Karpas-422 (cell line): ENCODE data around the gene NHS. TPM values are rescaled to one million over a fixed set of nuclear protein-coding genes. Genes with fewer than 3 reads are reported as not detected.

Experiments
- DNase-seq: peaks from one replicate; pipeline ENCODE4 v3.0.0-alpha.2; 2015
- H2AFZ ChIP-seq: fragments of 200-600 bp; sonication (generic); 2 replicates; pipeline ENCODE4 v1.6.1; 2014; ENCODE audit warnings: antibody characterized with exemption, low read length, mixed read lengths
- H3K27ac ChIP-seq: fragments of 200-600 bp; sonication (generic); 2 replicates; pipeline ENCODE4 v1.5.1; 2014; ENCODE audit warnings: mild to moderate bottlenecking, low read length, moderate library complexity
- H3K27me3 ChIP-seq: fragments of 200-600 bp; sonication (generic); 2 replicates; pipeline ENCODE4 v1.6.1; 2014; ENCODE audit warnings: low read length, mixed read lengths
- H3K36me3 ChIP-seq: fragments of 200-600 bp; sonication (generic); 2 replicates; pipeline ENCODE4 v1.6.1; 2014; ENCODE audit warnings: low read length, mixed read lengths; ENCODE audit not compliant: insufficient read depth
- H3K4me1 ChIP-seq: fragments of 200-600 bp; sonication (generic); 2 replicates; pipeline ENCODE4 v1.6.1; 2014; ENCODE audit warnings: mild to moderate bottlenecking, low read length, mixed read lengths
- H3K4me2 ChIP-seq: fragments of 200-600 bp; sonication (generic); 2 replicates; pipeline ENCODE4 v1.6.1; 2014; ENCODE audit warnings: low read length, low read depth, mild to moderate bottlenecking; ENCODE audit not compliant: poor library complexity, severe bottlenecking
- H3K4me3 ChIP-seq: fragments of 200-600 bp; sonication (generic); 2 replicates; pipeline ENCODE4 v1.5.1; 2014; ENCODE audit warnings: mild to moderate bottlenecking, antibody characterized with exemption, low read length, mixed read lengths
- H3K79me2 ChIP-seq: fragments of 200-600 bp; sonication (generic); 2 replicates; pipeline ENCODE4 v1.6.1; 2014; ENCODE audit warnings: mild to moderate bottlenecking, low read length, mixed read lengths
- H3K9ac ChIP-seq: fragments of 200-600 bp; sonication (generic); 2 replicates; pipeline ENCODE4 v1.6.0; 2014; ENCODE audit warnings: low read length
- H3K9me2 ChIP-seq: fragments of 200-600 bp; sonication (generic), shearing (Covaris generic); replicated peaks from 2 replicates; pipeline ENCODE4 v1.6.0; 2014; ENCODE audit warnings: mild to moderate bottlenecking, low read length, moderate library complexity; ENCODE audit not compliant: insufficient read depth
- H3K9me3 ChIP-seq: fragments of 300-700, 200-600 bp; sonication (generic); 2 replicates; pipeline ENCODE4 v1.6.1; 2014; ENCODE audit warnings: low read length, mixed read lengths
- H4K20me1 ChIP-seq: fragments of 200-600 bp; sonication (generic); 2 replicates; pipeline ENCODE4 v1.6.1; 2014; ENCODE audit warnings: mild to moderate bottlenecking, antibody characterized with exemption, low read length, low read depth; ENCODE audit not compliant: insufficient read depth
- small RNA-seq: library from RNA; depleted of rRNA; stranded (forward); fragments of <200 nt; gene quantifications from one replicate; pipeline ENCODE3, GENCODE V24; 2014
- total RNA-seq: library from RNA; depleted of rRNA; stranded (reverse); fragments of >200 nt; shearing (Covaris generic); gene quantifications from 2 replicates; pipeline ENCODE4 v1.2.3, GENCODE V29; 2014; ENCODE audit warnings: low replicate concordance

The NHS gene
- total RNA-seq, 1 experiment from 2014 or later, result 0.15 TPM

DNA sequence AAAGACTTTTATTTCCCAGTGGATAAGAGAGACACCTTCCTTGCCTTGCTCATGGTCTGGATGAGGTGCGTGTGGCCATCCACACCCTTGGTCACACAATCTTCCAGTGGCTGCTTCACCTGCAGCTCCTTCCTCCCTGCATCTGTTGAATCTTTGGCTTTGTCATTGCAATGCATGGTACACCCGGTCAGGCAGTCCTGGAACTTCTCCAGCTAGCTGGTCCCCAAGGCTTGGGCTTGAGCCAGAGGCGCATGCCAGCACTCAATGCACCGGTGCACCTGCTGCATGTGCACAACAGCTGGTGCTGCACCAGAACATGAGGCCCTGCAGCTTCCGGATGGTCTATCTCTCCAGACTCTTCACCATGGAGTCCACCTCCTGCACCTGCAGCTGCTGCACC, 394.0 kb downstream of the NHS start:
- no peak for DNase-seq
- no peaks in the 10 kb centered on the region for H3K9me3 ChIP-seq
- no peak overlapping the region for H3K9ac ChIP-seq
- H3K4me2 ChIP-seq, result no peak overlapping the region
- no peaks in the 10 kb centered on the region for H4K20me1 ChIP-seq
- H3K9me2 ChIP-seq, result no peaks in the 10 kb centered on the region
- no peaks in the 10 kb centered on the region for H3K27me3 ChIP-seq
- no peak overlapping the region for H3K4me3 ChIP-seq
- H3K27ac ChIP-seq, result no peak overlapping the region
- H3K4me1 ChIP-seq, result no peaks in the 10 kb centered on the region
- no peaks in the 10 kb centered on the region for H3K79me2 ChIP-seq
- H2AFZ ChIP-seq, result no peak overlapping the region
- no peaks in the 10 kb centered on the region for H3K36me3 ChIP-seq

DNA sequence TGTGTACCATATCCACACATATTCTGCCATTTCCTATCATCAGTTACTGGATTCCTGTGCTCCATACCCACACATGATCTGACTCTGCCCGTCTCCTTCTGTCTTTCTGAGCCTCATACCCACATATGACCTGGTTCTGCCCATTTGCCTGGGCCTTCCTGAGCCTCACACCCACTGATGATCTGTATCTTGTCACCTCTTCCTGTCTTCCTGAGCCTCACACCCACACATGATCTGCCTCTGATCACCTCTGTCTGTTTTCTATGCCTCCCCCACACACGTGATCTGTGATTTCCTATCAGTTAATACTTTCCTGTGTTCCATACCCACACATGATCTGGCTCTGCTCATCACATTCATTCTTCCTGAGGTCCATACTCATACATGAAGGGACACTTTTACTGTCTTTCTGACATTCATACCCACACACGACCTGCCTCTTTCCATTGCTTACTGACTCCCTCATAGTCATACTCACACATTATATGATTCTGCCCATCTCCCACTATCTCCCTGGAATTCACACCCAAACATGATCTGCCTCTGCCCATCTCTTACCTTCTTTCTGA, 394.8 kb downstream of the NHS start:
- Histone ChIP-seq H3K9me3 (no peaks in the 10 kb centered on the region), H3K9ac (no peak overlapping the region), H2AFZ (no peak overlapping the region), H3K4me3 (no peak overlapping the region), H3K36me3 (no peaks in the 10 kb centered on the region), H3K9me2 (no peaks in the 10 kb centered on the region), H3K4me2 (no peak overlapping the region), H4K20me1 (no peaks in the 10 kb centered on the region), H3K27me3 (no peaks in the 10 kb centered on the region), H3K79me2 (no peaks in the 10 kb centered on the region), H3K27ac (no peak overlapping the region), H3K4me1 (no peaks in the 10 kb centered on the region)
- no peak for DNase-seq

DNA sequence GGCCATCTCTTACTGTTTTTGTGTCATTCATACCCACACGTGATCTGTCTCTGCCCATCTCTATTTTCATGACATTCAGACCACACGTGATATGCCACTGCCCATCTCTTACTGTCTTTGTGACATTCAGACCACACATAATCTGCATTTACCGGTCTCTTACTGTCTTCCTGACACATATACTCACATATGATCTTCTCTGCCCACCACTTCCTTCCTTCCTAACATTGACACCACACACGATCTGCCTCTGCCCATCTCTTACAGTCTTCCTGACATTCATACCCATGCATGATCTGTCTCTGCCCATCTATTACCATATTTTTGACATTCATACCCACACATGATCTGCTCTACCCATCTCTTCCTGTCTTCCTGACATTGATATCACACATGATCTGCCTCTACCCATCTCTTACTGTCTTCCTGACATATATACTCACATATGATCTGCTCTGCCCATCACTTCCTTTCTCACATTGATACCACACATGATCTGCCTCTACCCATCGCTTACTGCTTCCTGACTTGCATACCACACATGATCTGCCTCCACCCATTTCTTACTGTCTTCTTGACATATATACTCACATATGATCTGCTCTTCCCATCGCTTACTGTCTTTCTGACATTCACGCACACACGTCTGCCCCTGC, 398.3 kb downstream of the NHS start:
- DNase-seq, result no peak
- H3K27me3 ChIP-seq, result no peaks in the 10 kb centered on the region
- H3K27ac ChIP-seq, result no peak overlapping the region
- H3K9me2 ChIP-seq, result no peaks in the 10 kb centered on the region
- no peak overlapping the region for H3K4me3 ChIP-seq
- no peaks in the 10 kb centered on the region for H3K4me1 ChIP-seq
- H4K20me1 ChIP-seq, result no peaks in the 10 kb centered on the region
- H2AFZ ChIP-seq, result no peak overlapping the region
- no peaks in the 10 kb centered on the region for H3K9me3 ChIP-seq
- no peak overlapping the region for H3K9ac ChIP-seq
- H3K36me3 ChIP-seq, result no peaks in the 10 kb centered on the region
- no peak overlapping the region for H3K4me2 ChIP-seq
- no peaks in the 10 kb centered on the region for H3K79me2 ChIP-seq

DNA sequence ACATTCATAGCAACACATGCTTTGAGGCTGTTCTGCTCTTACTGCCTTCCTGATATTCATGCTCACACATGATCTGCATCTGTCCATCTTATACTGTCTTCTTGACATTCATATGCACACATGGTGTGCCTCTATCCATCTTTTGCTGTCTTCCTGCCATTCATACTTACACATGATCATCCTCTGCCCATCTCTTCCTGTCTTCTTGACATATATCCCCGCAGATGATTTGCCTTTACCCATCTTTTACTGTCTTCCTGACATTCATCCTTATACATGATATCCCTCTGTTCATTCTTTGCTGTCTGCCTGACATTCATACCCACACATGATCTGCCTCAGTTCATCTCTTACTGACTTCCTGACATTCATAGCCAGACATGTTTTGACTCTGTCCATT, 399.1 kb downstream of the NHS start:
- Histone ChIP-seq H3K27me3 (no peaks in the 10 kb centered on the region), H3K79me2 (no peaks in the 10 kb centered on the region), H4K20me1 (no peaks in the 10 kb centered on the region), H3K4me2 (no peak overlapping the region), H2AFZ (no peak overlapping the region), H3K9ac (no peak overlapping the region), H3K27ac (no peak overlapping the region), H3K9me2 (no peaks in the 10 kb centered on the region), H3K4me3 (no peak overlapping the region), H3K36me3 (no peaks in the 10 kb centered on the region), H3K9me3 (no peaks in the 10 kb centered on the region), H3K4me1 (no peaks in the 10 kb centered on the region)
- DNase-seq, result no peak

DNA sequence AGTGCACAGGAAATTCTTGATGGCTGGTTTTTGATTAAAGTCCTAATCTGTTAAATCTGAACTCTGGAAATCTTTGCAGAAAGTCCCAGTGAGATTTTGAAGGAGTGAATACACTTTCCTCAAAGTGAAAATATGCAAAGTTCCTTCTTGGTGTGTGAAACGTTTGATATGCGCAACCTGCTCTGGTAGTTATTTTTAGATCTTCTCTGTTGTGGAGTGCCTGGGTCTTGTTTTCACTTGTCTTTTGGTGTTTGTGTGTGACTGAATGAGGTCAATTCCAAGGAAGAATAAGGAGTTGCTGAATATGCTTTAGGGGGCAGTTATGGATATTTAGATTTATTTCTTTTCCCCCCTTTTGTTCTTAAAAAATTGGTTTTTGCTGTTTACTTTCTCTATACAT, 404.0 kb downstream of the NHS start:
- Histone ChIP-seq H3K9ac (no peak overlapping the region), H3K36me3 (no peaks in the 10 kb centered on the region), H3K27me3 (no peaks in the 10 kb centered on the region), H3K79me2 (no peaks in the 10 kb centered on the region), H3K4me2 (no peak overlapping the region), H3K27ac (no peak overlapping the region), H3K4me3 (no peak overlapping the region), H3K4me1 (no peaks in the 10 kb centered on the region), H3K9me3 (no peaks in the 10 kb centered on the region), H2AFZ (no peak overlapping the region), H4K20me1 (no peaks in the 10 kb centered on the region), H3K9me2 (no peaks in the 10 kb centered on the region)
- DNase-seq, result no peak

DNA sequence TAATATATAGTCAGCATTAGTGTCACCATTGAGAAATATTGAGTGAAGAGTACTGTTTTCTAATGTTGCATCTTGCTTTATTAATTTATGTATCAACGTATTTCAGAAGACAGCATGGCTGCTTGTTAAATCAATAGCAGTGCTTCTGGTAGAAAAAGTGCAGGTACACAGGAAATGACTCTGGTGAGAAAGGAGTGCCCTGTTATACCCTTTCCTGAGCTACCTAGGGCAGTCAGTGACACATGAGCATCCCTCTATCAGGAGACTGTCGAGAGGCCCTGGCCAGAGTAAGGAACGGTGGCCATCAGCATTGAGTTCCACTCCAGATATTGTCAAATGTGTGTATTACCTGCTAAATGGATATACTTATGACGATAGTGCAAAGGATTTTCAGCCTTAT, 404.4 kb downstream of the NHS start:
- H3K9me3 ChIP-seq, result no peaks in the 10 kb centered on the region
- no peaks in the 10 kb centered on the region for H3K9me2 ChIP-seq
- no peak overlapping the region for H3K4me2 ChIP-seq
- H3K4me1 ChIP-seq, result no peaks in the 10 kb centered on the region
- H4K20me1 ChIP-seq, result no peaks in the 10 kb centered on the region
- no peaks in the 10 kb centered on the region for H3K79me2 ChIP-seq
- no peak overlapping the region for H3K9ac ChIP-seq
- H3K27me3 ChIP-seq, result no peaks in the 10 kb centered on the region
- H3K27ac ChIP-seq, result no peak overlapping the region
- H2AFZ ChIP-seq, result no peak overlapping the region
- H3K36me3 ChIP-seq, result no peaks in the 10 kb centered on the region
- no peak overlapping the region for H3K4me3 ChIP-seq
- no peak for DNase-seq

Small RNAs within 50 kb of the gene (small RNA-seq; reads per million reads assigned to genes)
- gene MIR4768 (not detected), gene RF01210 (0.20 reads per million)
